Measurements from ENCODE around the gene MACROD2.

GRCh38 chr20:16005021-16005914 lies 2010.0 kb downstream of the MACROD2 start:
- TF ChIP-seq POLR2AphosphoS5 (IDR thresholded peaks at IDR 0.05) (no peak), POLR2A (IDR thresholded peaks at IDR 0.05) (no peak)
- TF ChIP-seq, protein P1, sequence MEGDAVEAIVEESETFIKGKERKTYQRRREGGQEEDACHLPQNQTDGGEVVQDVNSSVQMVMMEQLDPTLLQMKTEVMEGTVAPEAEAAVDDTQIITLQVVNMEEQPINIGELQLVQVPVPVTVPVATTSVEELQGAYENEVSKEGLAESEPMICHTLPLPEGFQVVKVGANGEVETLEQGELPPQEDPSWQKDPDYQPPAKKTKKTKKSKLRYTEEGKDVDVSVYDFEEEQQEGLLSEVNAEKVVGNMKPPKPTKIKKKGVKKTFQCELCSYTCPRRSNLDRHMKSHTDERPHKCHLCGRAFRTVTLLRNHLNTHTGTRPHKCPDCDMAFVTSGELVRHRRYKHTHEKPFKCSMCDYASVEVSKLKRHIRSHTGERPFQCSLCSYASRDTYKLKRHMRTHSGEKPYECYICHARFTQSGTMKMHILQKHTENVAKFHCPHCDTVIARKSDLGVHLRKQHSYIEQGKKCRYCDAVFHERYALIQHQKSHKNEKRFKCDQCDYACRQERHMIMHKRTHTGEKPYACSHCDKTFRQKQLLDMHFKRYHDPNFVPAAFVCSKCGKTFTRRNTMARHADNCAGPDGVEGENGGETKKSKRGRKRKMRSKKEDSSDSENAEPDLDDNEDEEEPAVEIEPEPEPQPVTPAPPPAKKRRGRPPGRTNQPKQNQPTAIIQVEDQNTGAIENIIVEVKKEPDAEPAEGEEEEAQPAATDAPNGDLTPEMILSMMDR (IDR thresholded peaks at IDR 0.05) = no peak
